ENCODE results near the gene AURKA.
"Not testable (repeated sequence)": the region's sequence is repeated elsewhere in the genome, so short reads cannot be mapped to it uniquely, and the experiment has no call there.

The AURKA gene

DNA sequence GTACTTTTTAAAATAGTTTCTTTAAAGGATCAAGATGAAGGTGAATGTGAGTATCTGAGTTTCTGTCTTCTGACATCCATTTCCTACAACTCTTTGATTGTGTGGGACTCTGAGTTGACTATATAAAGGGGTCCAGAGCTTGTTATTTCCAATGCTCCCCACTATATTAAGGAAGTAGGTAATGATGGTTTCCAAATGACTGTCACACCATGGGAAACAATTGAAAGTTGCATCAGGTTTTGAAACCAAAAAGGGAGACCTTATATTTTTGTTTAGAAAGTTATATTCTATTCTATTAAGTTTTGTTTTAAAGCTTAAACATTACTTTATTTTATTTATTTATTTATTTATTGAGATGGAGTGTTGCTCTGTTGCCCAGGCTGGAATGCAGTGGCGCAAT is 31.2 kb upstream of the AURKA start:
- no peak for DNase-seq (ENCODE audit: low read depth, low spot score)
- no peak overlapping the region for H3K4me3 ChIP-seq (ENCODE audit: low read length)

DNA sequence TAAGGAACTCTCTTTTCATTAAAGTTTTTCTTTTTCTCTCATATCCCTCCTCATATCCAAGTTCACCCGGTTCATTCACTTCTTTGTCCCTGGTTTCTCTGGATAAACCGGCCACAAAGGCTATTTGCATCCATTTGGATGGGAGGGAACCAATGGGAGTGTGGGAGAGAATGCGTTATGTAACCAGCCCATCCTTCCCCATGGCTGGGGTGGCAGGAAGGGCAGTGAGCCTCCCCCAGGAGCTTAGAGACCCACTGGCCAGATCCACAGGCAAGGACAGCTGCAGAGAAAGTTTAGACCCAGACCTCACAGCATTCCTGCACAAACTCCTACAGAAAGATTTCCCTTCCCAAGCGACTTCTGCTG is 30.8 kb upstream of the AURKA start:
- H3K4me3 ChIP-seq (ENCODE audit: low read length): no peak overlapping the region
- DNase-seq (ENCODE audit: low read depth, low spot score): no peak

DNA sequence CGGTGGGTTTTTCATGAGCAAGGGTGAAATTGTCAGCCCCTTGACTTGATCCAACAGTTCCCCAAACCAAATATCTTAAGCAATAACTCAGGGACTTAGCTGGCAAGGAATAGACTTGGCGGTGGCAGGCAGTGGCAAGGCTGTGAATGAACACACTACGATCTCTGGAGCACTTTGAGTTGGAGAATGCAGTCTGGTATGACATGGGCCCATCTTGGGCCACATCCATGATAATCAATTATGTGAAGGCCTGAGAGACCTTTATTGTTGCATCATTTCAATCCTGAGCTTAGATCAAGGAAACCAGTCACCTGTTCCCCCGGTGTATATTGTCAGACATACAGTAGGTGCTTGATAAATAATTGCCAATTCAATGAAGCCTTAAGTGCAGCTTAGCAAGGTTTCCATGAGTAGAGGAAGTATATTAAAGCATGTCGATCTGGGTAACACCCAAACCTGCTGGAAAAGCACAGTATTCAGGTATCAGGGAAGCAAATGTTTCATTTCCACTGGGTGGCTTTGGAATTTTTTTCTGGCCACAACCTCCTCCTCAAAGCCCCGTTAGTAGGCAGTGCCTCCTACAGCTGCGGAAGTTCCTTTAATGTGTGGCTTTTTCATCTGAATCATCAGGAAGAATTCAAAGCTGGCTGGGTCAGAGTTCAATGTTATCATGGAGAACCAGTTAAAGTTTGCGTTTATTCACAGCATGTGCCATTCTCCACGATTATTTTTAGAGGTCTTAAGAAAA is 30.2 kb upstream of the AURKA start:
- no peak overlapping the region for H3K4me3 ChIP-seq (ENCODE audit: low read length)
- DNase-seq (ENCODE audit: low read depth, low spot score): no peak

DNA sequence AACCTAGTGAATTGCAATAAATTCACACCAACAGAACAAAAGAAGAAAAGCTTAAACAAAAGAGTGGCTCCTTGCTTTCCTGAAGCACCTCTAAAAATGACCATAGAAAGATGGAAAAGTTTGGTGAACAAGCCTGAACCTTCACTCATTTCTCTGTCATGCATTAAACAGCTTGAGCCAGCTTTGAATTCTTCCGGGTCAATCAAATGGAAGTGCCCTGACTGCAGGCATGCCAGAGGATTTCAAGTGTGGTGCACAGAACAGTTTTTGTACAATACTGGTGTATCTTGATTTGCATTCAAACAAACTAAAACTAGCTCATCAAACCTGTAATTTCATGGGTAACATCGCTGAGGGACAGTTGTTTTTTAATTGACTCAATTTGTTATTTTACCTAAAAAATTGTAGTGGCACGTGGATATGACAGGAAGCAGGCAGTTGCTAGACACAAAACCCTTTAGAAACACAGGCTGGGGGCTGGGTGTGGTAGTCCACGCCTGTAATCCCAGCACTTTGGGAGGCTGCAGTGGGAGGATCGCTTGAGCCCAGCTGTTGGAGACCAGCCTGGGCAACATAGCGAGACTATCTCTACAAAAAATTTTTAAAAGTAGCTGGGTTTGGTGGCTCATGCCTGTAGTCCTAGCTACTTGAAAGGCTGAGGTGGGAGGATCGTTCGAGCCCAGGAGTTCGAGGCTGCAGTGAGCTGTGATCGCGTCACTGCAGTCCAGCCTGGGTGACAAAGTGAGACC is 29.1 kb upstream of the AURKA start:
- DNase-seq (ENCODE audit: low read depth, low spot score): no peak
- H3K4me3 ChIP-seq (ENCODE audit: low read length): no peak overlapping the region

DNA sequence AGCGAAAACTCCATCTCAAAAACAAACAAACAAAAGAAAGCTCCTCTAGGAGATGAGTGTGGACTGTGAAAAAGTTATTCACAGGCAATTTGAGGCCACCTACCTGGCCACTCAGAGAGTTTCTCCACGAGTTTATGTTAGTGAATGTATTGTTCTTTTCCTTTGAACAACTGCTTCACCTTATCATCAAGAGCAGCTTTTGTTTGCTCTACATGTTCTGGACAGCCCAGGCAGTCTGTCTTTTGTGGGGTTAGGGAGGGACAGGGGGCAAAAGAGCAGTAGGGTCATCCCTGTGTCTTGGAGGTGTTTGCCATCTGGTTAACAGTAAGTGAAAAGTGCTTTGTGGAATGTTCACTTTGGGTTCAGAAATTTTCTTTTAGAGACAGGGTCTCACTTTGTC is 28.0 kb upstream of the AURKA start:
- H3K4me3 ChIP-seq (ENCODE audit: low read length): no peak overlapping the region
- no peak for DNase-seq (ENCODE audit: low read depth, low spot score)

DNA sequence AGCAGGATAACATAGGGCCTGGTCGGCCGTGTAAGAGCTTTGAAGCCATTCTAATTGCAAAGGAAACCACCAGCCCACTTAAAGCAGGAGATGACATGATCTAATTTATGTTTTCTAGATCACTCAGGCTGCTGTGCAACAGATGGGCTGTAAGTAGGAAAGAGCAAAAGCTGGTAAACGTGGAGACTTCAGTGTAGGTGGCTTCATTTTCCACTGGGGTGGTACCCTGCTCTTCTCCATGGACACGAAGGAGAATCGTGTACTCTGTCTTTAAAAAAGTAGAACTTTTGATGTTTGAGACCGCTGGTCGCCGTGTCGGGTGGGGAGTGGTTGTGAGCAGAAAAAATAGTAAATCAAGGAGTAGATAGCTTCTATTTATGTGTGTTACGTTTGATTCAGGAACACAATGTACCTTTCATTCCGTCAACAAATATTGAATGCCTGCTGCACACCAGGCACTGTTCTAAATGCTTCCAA is 26.4 kb upstream of the AURKA start:
- DNase-seq (ENCODE audit: low read depth, low spot score): peak; percentile 36
- H3K4me3 ChIP-seq (ENCODE audit: low read length): no peak overlapping the region

DNA sequence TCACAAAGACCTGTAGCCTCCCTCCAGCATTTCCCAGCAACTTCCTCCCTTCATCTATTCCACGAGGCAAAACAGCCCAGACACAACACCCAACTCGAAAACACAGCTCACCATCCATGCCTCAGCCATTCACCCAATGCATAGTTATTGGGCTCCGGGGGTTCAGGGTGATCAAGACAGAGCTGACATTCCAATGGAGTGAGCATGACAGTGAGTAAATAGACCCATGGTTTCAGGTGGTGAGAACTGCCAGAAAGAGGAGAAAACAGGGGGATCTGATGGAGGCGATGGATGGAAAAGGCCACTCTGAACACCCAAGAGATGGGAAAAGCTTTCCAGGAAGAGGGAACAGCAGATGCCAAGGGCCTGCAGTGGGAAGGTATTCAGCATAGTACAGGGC is 25.9 kb upstream of the AURKA start:
- no peak overlapping the region for H3K4me3 ChIP-seq (ENCODE audit: low read length)
- DNase-seq (ENCODE audit: low read depth, low spot score): no peak

DNA sequence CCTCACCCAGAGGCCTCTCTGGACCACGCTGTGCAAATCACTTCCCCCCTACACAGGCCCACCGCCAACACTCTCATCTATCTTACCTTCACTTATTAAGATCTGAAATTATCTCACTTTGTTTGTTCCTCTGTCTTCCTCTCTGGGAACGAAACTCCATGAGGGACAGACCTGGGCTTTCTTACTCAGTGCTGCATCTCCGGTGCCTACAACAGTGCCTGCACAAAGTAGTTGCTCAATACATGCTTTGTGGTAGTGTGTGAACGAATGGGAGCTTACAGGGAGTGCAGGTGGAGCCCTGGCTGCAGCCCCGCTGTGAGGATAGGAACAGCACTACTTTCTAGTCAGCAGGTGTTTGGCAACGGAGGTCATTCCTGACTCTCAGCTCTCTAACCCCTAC is 25.4 kb upstream of the AURKA start:
- no peak overlapping the region for H3K4me3 ChIP-seq (ENCODE audit: low read length)
- no peak for DNase-seq (ENCODE audit: low read depth, low spot score)

DNA sequence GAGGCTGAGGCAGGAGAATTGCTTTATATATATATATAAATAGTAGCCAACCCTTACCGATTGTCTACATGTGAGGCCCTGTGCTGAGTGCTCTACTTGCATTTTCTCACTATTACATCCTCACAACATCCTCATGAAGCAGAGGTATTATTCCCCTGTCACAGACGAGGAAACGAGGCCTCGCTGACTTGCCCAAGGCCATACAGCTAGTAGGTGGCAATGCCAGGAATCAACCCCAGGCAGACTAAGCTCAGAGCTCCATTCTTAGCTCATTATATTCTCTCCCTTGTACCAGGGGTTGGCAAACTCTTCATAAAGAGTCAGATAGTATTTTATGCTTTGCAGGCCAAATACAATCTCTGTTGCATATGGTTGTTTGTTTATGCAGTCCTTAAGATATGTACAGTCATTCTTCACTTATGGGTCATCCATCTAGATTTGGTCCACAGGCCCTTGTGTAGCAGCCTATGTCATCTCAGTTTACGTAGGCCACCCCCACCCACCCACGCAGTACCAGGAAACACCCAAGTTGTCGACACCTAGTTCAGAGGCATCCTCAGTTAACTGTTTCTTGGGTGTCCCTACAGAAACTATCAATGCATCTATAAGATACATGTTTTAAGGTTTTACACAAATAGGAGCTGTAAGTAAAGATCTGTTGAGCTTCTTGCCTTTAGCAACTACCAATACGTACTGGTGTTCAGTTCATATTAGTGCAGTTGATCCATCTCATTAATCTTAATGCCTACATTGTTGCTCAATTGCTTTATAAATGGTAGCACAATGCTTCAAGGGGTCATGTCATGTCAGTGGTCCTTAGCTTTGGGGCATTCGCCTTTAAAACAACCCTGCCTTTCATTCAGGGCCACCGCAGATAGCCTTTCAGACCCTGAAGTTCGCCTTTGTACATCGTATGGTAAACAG is 23.1 kb upstream of the AURKA start:
- no peak overlapping the region for H3K4me3 ChIP-seq (ENCODE audit: low read length)
- DNase-seq (ENCODE audit: low read depth, low spot score): no peak

DNA sequence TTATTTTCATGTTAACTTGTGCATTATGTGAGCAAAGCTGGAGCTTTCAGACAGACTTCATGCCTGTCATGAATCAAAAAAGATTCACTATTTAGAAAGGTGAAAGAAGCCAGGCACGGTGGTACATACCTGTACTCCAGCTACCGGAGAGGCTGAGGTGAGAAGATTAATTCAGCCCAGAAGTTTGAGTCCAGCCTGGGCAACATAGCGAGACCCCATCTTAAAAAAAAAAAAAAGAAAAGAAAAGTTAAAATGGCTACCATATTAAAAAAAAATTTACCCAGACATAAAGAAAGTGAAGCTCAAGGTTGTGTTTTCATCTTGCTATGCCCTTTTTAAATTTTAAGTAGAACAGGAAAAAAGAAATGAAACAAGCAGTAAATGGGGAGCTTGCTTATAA is 20.9 kb upstream of the AURKA start:
- H3K4me3 ChIP-seq (ENCODE audit: low read length): no peak overlapping the region
- no peak for DNase-seq (ENCODE audit: low read depth, low spot score)

DNA sequence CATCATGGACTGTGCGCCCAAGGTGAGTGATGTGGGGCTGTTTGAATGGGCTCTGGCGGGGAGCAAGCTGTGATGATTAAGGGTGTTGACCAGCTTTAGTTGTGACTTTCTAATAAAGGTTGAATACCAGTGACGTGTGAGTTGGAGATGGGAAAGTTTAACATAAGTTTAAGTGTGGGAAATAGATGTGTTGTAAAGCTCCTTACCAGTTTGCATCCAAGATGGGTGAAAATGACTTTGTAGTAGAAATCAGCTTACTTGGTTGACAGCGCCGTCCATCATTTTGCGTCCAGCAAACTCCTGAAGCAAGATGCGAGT is 20.4 kb upstream of the AURKA start:
- DNase-seq (ENCODE audit: low read depth, low spot score): no peak
- peak overlapping the region; percentile 26 for H3K4me3 ChIP-seq (ENCODE audit: low read length)

DNA sequence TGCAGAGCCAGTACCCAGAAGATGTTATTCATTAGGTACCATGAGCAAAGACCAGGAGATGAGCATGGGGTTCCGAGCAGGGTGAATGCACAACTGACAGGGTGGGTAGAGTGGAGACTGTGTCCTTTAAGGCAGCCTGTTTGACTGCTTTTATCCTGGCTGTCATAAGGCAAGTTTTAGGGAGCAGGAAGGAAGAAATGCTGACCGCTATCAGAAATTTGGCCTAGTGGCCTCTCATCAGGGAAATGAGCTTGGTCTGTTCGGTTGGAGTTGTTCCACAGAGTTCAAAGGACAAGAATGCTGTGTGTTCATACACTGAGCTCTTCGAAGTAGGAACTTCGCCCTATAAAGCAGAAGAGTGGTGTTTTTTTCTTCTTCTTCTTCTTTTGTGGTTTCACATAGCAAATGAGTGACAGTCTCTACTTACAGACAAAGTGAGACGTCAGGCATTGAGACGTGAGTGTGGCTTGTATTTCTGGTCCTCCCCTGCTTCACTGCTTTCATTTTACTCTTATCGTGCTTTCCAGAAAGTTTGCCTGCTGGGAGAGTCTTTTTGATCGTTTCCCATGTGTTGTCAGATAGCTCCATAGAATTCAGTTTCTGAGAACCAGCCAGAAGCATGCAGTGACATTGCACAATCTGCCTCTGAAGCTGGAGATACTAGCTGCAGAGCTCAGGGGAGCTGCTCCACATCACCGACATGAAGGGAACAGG is 19.9 kb upstream of the AURKA start, which contains the start of gene CASS4:
Gene CASS4, plus strand, starts transcription at position 502 of the 714 bp plus-strand sequence. Its CDS starts 199 bp downstream, at position 701.
- H3K4me3 ChIP-seq (ENCODE audit: low read length): peak within 1 kb of the TSS; percentile 26

DNA sequence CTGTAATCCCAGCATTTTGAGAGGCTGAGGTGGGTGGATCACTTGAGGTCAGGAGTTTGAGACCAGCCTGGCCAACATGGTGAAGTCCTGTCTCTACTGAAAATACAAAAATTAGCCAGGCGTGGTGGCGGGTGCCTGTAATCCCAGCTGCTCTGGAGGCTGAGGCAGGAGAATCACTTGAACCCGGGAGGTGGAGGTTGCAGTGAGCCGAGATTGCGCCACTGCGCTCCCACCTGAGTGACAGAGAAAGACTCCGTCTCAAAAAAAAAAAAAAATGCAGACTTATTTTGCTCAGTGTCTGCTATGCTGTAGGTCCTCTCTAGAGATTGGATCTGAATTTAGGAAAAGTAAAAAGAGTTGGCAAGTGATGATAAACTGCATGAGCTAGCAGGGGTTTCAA is 19.3 kb upstream of the AURKA start:
- H3K4me3 ChIP-seq (ENCODE audit: low read length): peak overlapping the region; percentile 26
- DNase-seq (ENCODE audit: low read depth, low spot score): not testable (repeated sequence)

More for the DNA sequence above, 19.9 kb upstream of the AURKA start, which contains the start of gene CASS4:
- peak; percentile 84 for DNase-seq (ENCODE audit: low read depth, low spot score)

DNA sequence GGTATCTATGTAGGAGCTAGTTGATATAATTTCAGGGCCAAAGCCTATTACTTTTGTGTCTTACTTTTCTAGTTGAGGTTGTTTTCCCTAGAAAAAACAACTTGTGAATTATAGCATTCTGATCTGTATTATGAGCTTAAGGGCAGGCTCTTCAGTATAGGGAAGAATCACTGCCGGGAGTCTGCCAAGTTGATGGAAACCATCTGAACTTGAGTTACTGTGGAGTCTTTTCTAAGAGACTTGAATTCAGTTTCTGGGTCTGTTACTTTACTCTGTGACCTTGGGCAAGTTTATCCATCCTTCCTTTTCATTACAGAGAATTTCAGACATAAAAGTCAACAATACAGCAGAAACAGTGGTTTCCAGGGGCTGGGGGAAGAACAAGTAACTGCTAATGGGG is 17.9 kb upstream of the AURKA start:
- no peak overlapping the region for H3K4me3 ChIP-seq (ENCODE audit: low read length)
- no peak for DNase-seq (ENCODE audit: low read depth, low spot score)

DNA sequence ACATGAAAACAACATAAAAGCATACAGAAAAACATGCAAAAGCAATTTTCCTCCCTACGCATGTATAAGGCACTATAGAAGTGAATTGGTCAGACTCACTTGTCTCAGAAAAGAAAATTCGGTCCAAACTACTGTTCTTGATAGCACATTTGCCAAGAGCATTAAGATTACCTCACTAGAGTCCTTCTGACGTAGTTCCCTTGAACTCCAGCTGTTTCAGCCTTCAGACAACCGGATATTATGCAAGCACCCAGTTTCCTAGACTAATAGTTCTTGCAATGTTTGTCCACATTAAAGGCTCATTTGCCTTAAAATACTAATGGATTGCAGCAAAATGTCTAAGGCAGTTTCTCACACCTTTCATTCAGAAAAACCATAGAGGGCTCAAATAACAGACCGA is 17.5 kb upstream of the AURKA start:
- no peak for DNase-seq (ENCODE audit: low read depth, low spot score)
- H3K4me3 ChIP-seq (ENCODE audit: low read length): no peak overlapping the region

DNA sequence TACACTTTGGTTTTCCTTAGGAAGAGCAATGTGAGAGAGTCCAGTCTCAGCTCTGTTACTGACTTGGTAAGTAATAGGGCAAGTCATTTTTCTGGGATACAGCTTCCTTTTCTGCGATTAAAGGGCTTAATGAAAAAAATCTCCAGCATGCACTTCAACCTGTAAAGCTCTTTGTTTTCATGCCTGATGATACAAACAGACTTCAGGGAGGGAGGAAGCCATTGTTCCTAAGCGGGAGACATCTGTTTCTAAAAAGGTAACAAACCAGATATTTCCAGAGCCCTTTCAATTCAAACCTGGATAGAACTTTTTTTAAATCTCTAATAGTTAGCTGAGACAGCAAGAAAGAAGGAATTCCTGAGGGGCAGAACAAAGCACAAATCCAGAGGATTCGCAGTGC is 14.9 kb upstream of the AURKA start:
- no peak for DNase-seq (ENCODE audit: low read depth, low spot score)
- no peak overlapping the region for H3K4me3 ChIP-seq (ENCODE audit: low read length)

DNA sequence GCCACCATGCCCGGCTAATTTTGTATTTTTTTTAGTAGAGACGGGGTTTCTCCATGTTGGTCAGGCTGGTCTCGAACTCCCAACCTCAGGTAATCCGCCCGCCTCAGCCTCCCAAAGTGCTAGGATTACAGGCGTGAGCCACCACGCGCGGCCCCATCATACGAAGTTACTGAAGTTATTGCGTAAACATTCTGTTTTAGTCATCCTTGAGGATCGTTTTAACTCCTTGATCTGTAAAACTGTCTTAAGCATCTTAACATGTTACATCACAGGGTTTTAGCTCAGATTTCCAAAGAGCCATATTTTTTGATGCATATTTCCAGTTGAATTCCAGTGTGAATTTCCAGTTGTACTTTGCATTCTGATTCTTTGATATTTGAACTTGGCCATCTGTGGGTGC is 13.3 kb upstream of the AURKA start:
- H3K4me3 ChIP-seq (ENCODE audit: low read length); DNase-seq (ENCODE audit: low read depth, low spot score): not testable (repeated sequence)

DNA sequence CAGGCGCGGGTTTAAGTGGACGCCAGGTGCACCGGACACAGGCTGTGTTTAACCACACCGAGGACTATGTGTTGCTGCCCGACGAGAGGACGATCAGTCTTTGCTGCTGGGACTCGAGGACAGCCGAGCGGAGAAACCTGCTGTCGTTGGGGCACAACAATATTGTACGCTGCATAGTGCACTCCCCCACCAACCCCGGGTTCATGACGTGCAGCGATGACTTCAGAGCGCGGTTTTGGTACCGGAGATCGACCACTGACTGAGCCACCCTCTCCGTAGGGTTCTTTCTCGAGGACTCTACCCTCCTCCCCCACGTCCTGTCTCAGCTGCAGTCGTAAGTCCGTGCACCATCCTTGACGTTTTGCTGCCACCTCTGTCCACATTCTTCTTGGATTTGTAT is 11.4 kb upstream of the AURKA start:
- H3K4me3 ChIP-seq (ENCODE audit: low read length): no peak overlapping the region
- no peak for DNase-seq (ENCODE audit: low read depth, low spot score)

DNA sequence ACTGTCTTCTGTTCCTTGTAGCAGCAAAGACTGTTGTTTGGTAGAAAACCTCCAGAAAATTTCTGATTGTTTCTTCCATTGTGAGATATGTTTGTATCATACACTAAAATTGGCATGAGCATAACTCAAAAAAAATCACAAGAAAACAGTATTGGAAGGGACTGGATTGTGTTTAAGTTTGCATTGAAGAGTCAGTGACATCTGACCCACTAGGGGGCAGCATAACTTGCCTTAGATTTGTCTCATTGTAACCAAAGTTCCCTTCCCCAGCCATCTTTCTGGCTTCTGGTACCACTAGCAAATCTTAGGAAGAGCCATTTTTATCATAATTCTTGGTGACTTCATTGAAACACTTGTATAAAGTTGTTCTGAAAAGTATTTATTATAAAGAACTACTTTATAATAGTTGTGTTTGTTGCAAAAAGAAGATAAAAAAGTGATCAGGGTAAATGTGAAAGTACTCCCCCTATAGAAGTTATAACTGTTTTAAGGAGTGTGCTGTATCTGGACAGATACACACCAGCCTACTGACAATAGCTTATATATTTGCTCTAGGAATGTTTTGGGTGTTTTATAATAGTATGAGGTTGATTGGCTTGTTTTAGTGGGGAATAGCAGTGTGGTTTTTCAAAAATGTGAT is 8.1 kb upstream of the AURKA start:
- peak; percentile 72 for DNase-seq (ENCODE audit: low read depth, low spot score)
- H3K4me3 ChIP-seq (ENCODE audit: low read length): no peak overlapping the region
